Superior temporal gyrus (tissue), 1 donor: ENCODE data around the gene DARS2.
"Not testable (repeated sequence)": the region's sequence is repeated elsewhere in the genome, so short reads cannot be mapped to it uniquely, and the experiment has no call there.

Experiments
- DNase-seq: peaks from one replicate; pipeline ENCODE4 v3.0.0-alpha.2; 2016; ENCODE audit errors: extremely low spot score

The DARS2 gene

DNA sequence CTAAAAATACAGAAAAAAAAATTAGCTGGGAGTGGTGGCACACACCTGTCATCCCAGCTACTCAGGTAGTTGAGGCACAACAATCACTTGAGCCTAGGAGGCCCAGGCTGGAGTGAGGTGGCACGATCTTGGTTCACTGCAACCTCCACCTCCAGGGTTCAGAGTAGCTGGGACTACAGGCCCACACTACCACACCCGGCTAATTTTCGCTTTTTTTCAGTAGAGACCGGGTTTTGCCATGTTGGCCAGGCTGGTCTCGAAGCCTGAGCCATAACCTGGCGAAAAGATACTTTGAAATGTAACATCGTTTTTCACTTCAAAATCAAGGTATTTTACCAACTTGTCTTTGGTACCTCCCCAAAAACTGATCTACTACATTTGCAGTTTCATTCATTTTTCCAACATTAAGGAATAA is 37.3 kb downstream of the DARS2 start:
- DNase-seq = no peak

- DNase-seq = not testable (repeated sequence)
Observed at GRCh38 chr1:173862146-173862768, 37.8 kb downstream of the DARS2 start.

- no peak for DNase-seq
Observed at GRCh38 chr1:173862769-173863223, 38.3 kb downstream of the DARS2 start.

DNA sequence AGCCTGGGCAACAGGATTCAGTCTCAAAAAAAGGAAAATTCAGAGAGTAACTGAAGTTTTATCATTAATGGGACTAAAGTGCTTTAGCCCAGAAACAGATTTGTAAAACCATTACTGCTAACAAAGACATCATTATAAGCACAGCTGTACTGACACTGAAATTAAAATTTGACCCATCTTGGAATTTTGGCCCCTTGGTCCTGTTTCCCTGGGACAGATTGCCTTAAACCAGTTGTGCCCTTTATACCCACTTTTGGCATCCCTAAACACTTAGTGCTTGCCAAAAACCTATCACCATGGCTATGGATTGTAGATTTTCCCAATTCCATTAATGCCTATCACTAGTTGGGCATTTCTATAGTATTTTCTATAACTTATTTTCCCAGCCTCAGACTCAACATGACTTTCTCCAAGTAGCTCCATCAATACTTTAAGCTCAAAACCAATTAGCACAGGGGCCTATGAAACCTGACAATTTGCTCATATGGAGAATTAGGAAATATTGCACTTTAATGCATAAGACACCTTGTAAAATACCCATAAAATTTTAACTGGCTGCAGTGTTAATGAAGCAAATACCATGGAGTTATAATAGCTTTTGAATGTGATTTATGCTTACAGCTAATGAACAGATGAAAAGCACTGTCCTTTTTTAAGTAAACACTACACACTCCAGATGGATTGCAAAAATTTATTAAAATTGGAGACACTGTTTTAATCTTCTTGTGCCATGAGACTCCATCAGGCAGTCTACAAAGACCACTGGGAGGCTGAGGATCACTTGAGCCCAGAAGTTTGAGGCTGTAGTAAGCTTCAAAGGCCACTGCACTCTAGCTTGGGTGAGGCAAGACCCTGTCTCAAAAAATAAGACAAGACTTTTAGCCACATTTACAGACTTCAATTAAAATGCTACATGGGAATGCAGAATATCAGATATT is 39.0 kb downstream of the DARS2 start:
- no peak for DNase-seq

GRCh38 chr1:173864179-173864867 is 39.9 kb downstream of the DARS2 start:
- no peak for DNase-seq

DNA sequence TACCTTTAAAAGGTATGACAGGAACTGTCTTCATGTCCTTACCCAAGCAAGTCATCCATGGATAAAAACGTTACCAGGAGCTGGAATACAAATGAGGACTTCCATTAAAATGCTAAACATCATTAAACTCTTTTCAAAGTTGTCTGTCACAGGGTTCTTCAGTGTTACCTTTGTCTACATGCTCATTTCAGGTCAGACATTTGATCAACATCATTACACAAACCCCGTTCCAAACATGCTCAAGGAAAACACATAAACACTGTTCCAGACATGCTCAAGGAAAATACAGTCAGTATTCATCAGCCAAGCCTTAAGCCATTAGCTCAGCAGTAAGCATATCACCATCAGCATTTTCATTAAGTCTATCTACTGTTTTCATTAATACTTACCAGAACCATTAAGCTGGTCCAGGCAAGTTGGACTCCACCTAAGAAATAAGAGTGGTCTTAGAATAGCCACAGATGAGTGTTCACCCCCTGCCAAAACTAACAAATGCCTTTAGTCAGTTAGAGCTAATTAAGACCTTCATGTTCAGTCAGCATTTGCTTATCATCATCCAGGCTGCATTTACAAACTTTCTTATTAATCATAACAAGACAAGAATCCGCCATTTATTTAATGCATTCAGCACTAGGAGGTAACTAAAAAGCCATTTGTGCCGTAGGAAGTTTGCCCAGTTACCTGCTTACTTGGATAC is 41.1 kb downstream of the DARS2 start:
- DNase-seq = no peak

DNA sequence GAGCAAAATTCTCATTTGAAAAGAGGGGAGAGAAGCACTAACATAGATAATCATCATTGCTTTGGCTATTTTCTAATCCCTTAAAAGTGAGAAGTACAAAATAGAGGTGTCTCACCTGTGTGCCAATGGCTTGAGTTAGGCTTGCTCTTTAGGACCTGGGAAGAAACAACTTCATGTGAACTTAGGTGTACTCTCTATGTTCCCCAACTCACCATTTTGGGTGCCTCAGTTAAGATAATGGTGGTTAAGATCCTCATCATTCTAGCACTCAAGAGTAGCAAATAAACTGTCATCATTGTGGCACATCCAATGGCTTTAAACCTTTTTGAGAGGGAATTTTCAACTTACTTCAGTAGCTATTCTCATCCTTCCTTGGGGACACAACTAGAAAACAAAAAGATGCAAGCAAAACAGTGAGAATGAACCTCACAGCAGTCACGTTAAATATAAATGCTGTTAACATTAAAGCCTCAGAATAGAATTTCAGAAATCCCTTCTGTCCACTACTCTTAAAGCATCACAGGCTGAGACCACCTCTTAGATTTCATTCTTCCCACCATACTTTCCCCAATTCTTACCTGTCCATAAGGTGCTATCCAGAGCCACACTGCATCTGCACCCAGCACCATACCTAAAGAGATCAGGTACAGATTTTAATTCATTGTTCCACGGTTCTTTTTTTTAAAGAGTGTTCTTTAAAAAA is 42.1 kb downstream of the DARS2 start:
- DNase-seq = no peak

DNA sequence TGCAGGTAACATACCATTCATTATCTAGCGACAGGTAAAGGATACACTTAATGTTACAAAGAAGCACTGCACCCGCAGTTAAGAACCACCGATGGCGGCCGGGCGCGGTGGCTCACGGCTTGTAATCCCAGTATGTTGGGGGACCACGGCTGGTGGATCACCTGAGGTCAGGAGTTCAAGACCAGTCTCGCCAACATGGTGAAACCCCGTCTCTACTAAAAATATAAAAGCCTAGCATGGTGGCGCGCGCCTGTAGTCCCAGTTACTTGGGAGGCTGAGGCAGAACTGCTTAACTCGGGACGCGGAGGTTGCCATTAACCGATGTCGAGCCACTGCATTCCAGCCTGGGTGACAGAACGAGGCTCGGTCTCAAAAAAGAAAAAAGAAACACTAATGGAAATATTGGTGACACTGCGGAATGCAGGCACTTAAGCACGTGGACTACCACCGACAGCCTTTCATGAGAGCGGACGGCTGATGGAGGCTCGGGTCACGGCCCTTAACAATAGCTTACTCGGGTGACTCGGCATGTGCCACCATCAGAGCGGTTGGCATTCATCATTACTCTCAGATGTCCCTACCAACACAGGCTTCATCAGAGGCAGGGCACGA is 42.8 kb downstream of the DARS2 start:
- no peak for DNase-seq

- peak; percentile 99 for DNase-seq
Observed at GRCh38 chr1:173867753-173868265, 43.3 kb downstream of the DARS2 start, which contains the start of gene GAS5. GAS5 (minus strand) TSS chr1:173867989.

- no peak for DNase-seq
Observed at GRCh38 chr1:173868266-173869020, 44.0 kb downstream of the DARS2 start, which contains the start of gene ZBTB37. ZBTB37 (plus strand) TSS chr1:173868380; CDS start chr1:173870226, 1,846 bp downstream.

DNA sequence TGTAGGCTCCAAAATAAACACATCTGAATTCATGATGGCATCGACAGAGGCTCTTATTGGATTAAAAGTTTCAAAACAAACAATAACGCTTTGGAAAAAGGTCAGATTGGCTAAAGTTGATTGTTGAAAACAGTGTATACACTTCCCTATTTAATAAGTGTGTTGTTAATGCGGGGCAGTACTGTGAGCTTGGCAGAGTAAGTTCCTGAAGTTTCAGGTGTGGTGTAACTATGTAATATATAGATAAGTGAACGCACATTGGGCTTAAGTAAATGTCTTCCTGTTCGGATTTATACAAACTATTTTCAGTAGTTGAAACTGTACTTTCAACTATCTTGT is 44.5 kb downstream of the DARS2 start:
- DNase-seq = no peak

- peak; percentile 73 for DNase-seq
Observed at GRCh38 chr1:173870252-173871075, 46.0 kb downstream of the DARS2 start.

GRCh38 chr1:173871091-173871490 is 46.6 kb downstream of the DARS2 start:
- no peak for DNase-seq

GRCh38 chr1:173871500-173871899 is 47.0 kb downstream of the DARS2 start:
- DNase-seq = no peak

- DNase-seq = no peak
Observed at GRCh38 chr1:173876732-173877131, 52.3 kb downstream of the DARS2 start.

- no peak for DNase-seq
Observed at GRCh38 chr1:173878251-173878650, 53.8 kb downstream of the DARS2 start.

GRCh38 chr1:173881117-173881516 is 56.6 kb downstream of the DARS2 start:
- not testable (repeated sequence) for DNase-seq

DNA sequence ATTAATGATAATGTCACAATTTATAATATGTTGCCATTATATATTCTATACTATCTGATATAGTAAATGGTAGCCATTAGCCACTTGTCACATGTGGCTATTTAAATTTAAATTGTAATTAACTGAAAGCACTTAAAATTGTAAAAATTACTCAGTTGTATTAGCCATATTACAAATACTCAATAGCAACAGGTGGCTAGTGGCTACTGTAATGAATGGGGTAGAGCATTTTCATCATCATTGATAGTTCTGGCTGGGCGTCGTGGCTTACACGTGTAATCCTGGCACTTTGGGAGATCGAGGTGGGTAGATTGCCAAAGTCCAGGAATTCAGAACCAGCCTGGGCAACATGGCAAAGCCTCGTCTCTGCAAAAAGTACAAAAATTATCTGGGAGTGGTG is 60.2 kb downstream of the DARS2 start:
- no peak for DNase-seq
